WERI-Rb-1 (cell line): ENCODE results near the gene PRKCSH.

Source experiments
- DNase-seq: peaks from one replicate; pipeline ENCODE4 v3.0.0-alpha.2; 2020
- H3K27ac ChIP-seq: fragments of 250-450 bp; sonication (Bioruptor Pico); 2 replicates; pipeline ENCODE4 v1.5.1; 2020; ENCODE audit warnings: mild to moderate bottlenecking, moderate library complexity
- H3K27me3 ChIP-seq: fragments of 250-450 bp; sonication (Bioruptor Pico); 2 replicates; pipeline ENCODE4 v1.5.1; 2021; ENCODE audit warnings: mild to moderate bottlenecking, low read depth, moderate library complexity; ENCODE audit not compliant: insufficient read depth, severe bottlenecking
- H3K36me3 ChIP-seq: fragments of 250-450 bp; sonication (Bioruptor Pico); 2 replicates; pipeline ENCODE4 v1.5.1; 2020; ENCODE audit warnings: mild to moderate bottlenecking, moderate library complexity
- H3K4me3 ChIP-seq: 2 replicates; pipeline ENCODE4 v1.5.1; 2011; ENCODE audit warnings: low read depth, mild to moderate bottlenecking, control low read depth, low read length
- H3K9me3 ChIP-seq: fragments of 250-450 bp; sonication (Bioruptor Pico); 2 replicates; pipeline ENCODE4 v1.5.1; 2021; ENCODE audit warnings: mild to moderate bottlenecking, moderate library complexity; ENCODE audit not compliant: severe bottlenecking
- TF ChIP-seq, protein P1 (sequence below): IDR thresholded peaks from 2 replicates; pipeline ENCODE4 v1.5.1; 2011; ENCODE audit warnings: low read depth, mild to moderate bottlenecking, control low read depth, inconsistent platforms, low read length

PRKCSH gene

DNA sequence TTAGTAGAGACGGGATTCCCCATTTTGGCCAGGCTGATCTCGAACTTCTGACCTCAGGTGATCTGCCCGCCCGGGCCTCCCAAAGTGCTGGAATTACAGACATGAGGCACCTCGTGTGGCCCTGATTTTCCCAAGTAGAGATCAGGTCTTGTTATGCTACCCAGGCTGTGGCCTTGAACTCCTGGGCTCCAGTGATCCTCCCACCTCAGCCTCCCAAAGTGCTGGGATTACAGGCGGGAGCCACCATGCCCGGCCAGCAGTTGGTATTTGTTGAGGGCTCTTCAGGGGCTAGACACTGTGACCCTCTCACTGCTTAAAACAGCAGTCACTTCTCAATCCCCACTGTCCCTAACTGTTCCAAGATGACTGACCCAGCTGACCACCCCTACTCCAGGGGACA lies 53.9 kb downstream of the PRKCSH start:
- Histone ChIP-seq H3K9me3 (no peaks in the 10 kb centered on the region), H3K36me3 (peaks cover 5% of the 10 kb centered on the region; the same call in 1 of the 2 replicates), H3K4me3 (no peak overlapping the region), H3K27me3 (no peaks in the 10 kb centered on the region), H3K27ac (no peak overlapping the region)
- TF ChIP-seq, protein P1, sequence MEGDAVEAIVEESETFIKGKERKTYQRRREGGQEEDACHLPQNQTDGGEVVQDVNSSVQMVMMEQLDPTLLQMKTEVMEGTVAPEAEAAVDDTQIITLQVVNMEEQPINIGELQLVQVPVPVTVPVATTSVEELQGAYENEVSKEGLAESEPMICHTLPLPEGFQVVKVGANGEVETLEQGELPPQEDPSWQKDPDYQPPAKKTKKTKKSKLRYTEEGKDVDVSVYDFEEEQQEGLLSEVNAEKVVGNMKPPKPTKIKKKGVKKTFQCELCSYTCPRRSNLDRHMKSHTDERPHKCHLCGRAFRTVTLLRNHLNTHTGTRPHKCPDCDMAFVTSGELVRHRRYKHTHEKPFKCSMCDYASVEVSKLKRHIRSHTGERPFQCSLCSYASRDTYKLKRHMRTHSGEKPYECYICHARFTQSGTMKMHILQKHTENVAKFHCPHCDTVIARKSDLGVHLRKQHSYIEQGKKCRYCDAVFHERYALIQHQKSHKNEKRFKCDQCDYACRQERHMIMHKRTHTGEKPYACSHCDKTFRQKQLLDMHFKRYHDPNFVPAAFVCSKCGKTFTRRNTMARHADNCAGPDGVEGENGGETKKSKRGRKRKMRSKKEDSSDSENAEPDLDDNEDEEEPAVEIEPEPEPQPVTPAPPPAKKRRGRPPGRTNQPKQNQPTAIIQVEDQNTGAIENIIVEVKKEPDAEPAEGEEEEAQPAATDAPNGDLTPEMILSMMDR, result no peak
- DNase-seq, result no peak

DNA sequence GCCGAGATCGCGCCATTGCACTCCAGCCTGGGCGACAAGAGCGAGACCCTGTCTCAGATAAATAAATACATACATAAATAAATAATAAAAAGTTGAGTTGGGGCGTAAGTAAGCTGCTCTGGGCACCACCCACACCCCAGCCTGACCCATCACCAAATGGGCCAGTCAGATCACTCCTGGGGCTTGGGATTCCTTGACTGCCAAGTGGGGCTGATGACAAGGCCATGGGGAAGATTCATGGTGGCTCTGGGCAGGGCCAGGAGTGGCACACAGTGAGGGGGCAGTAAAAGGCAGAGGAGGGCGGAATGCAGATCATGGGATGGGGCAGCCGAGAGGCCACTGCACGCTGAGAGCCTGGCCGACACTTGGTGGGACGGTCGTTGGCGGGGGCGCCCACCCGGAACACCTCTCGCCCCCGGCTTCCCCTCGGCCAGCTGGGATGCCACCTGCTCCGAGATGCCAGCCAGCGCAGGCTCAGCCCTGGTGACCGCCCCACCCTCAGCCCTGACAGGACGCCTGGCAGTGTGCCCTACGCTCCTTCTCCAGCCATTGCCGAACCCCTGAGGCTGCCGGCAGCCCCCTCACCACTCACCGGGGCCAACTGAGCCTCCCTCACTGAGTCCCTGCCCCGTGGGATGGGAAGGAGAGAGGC lies 59.3 kb downstream of the PRKCSH start:
- H3K4me3 ChIP-seq, result no peak overlapping the region
- H3K27me3 ChIP-seq, result no peaks in the 10 kb centered on the region
- TF ChIP-seq, protein P1, result no peak
- no peaks in the 10 kb centered on the region for H3K9me3 ChIP-seq
- no peak overlapping the region for H3K27ac ChIP-seq
- DNase-seq, result no peak
- peaks cover 9% of the 10 kb centered on the region for H3K36me3 ChIP-seq

DNA sequence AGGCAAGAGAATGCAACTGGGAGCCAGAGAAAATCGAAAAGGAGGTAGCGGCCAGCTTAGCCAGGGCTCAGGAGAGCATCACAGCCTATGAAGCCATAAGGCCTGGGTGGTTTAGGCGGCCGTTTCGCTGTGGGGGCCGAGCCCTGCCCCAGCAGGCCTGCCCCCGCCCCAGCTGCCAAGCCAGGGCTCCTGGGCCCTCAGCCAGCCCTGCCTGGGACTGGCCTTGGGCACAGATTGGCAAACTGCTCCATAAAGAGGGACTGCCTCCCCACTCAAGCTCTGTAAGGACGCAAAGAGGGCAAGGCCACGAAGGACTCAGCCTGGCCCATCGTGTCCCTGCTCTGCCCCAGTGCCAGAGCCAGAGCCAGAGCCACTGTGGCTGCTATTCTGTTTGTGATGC lies 60.0 kb downstream of the PRKCSH start:
- Histone ChIP-seq H3K4me3 (no peak overlapping the region), H3K9me3 (no peaks in the 10 kb centered on the region), H3K27ac (no peak overlapping the region), H3K36me3 (peaks cover 9% of the 10 kb centered on the region), H3K27me3 (no peaks in the 10 kb centered on the region)
- TF ChIP-seq, protein P1, result no peak
- no peak for DNase-seq

DNA sequence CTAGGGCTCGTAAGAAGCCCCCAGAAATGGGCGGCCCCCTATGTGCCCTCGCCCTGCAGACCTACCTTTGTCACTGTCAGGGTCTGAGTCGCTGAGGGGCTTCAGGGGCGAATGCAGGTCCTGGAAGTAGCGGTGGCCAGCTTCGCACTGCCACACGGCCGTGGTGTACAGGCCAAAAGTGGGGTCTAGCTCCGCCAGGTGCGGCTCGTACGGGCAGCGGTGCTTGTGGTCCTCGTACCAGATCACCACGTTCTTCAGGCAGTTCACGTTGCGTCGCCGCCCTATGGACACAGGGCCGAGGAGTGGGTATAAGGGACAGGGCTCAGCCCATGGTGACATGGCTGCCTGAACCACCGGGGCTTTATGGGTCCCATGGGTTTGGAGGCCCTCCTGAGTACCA lies 60.5 kb downstream of the PRKCSH start:
- Histone ChIP-seq H3K27me3 (no peaks in the 10 kb centered on the region), H3K4me3 (no peak overlapping the region), H3K9me3 (no peaks in the 10 kb centered on the region), H3K36me3 (peaks cover 9% of the 10 kb centered on the region), H3K27ac (no peak overlapping the region)
- DNase-seq, result no peak
- TF ChIP-seq, protein P1, result no peak

DNA sequence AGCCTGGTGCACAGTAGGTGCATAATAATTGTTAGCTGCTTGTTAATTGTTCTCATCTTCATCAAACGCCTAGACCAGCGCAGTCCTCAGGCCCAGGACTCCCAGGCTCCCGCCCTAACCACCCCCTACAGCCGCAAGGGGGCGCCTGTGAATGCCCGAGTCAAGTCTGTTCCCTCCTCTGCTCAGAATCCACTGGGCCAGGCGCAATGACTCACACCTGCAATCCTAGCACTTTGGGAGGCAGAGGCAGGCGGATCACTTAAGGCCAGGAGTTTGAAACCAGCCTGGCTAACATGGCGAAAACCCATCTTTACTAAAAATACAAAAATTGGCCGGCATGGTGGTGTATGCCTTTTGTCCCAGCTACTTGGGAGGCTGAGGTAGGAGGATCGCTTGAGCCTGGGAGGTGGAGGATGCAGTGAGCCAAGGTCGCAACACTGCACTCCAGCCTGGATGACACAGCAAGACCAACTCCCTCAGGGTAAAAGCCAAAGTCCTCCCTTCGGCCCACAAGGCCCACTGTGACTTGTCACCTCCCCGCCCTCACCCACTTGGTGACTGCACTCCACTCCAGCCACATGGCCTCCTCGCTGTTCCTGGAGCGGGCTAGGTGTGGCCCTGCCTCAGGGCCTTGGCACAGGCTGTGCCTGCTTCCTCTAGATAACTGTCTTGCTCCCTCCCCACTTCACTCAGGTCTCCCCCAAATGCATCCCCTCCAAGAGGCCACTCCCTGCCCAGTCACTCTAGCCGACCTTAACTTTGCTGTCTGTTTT lies 61.1 kb downstream of the PRKCSH start:
- TF ChIP-seq, protein P1, result peak; percentile 87
- peak; percentile 83 for DNase-seq
- H3K27ac ChIP-seq, result no peak overlapping the region

More for the DNA sequence above, 61.1 kb downstream of the PRKCSH start:
- Histone ChIP-seq H3K27me3 (no peaks in the 10 kb centered on the region), H3K9me3 (no peaks in the 10 kb centered on the region), H3K4me3 (no peak overlapping the region), H3K36me3 (peaks cover 9% of the 10 kb centered on the region)
